Retinal pigment epithelial cell (primary cell): ENCODE results near the gene TNS1.

Experiments used
- DNase-seq: peaks from one replicate; pipeline ENCODE4 v3.0.0-alpha.2; 2010; ENCODE audit warnings: low read depth
- H3K4me3 ChIP-seq: 2 replicates; pipeline ENCODE4 v1.5.1; 2011; ENCODE audit warnings: mild to moderate bottlenecking, low read length, control low read depth, moderate library complexity
- TF ChIP-seq, protein P1 (sequence below): conservative IDR thresholded peaks from 2 replicates; pipeline ENCODE4 v1.5.1; 2011; ENCODE audit warnings: low read depth, low read length, control low read depth, inconsistent platforms

TNS1 gene

DNA sequence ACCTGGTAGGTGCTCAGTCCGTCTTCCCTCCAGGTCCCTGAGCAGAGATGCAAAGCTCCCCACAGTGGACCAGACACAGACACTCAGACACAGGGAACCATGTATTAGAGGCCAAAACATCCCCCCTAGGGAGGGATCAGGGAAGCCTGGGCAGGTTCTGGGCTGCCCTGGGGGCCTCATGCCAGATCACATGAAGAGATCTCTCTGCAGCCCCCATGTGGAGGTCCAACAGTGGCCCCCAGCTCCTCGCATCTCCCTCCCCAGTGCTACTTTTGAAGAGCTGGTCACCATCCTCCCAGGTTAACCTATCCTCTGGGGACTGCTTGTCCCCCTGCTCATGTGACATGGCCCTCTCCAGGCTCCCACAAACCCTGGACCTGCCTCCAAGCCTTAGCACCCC lies 10.5 kb upstream of the TNS1 start:
- TF ChIP-seq, protein P1, sequence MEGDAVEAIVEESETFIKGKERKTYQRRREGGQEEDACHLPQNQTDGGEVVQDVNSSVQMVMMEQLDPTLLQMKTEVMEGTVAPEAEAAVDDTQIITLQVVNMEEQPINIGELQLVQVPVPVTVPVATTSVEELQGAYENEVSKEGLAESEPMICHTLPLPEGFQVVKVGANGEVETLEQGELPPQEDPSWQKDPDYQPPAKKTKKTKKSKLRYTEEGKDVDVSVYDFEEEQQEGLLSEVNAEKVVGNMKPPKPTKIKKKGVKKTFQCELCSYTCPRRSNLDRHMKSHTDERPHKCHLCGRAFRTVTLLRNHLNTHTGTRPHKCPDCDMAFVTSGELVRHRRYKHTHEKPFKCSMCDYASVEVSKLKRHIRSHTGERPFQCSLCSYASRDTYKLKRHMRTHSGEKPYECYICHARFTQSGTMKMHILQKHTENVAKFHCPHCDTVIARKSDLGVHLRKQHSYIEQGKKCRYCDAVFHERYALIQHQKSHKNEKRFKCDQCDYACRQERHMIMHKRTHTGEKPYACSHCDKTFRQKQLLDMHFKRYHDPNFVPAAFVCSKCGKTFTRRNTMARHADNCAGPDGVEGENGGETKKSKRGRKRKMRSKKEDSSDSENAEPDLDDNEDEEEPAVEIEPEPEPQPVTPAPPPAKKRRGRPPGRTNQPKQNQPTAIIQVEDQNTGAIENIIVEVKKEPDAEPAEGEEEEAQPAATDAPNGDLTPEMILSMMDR, result no peak
- DNase-seq, result no peak
- H3K4me3 ChIP-seq, result no peak overlapping the region

DNA sequence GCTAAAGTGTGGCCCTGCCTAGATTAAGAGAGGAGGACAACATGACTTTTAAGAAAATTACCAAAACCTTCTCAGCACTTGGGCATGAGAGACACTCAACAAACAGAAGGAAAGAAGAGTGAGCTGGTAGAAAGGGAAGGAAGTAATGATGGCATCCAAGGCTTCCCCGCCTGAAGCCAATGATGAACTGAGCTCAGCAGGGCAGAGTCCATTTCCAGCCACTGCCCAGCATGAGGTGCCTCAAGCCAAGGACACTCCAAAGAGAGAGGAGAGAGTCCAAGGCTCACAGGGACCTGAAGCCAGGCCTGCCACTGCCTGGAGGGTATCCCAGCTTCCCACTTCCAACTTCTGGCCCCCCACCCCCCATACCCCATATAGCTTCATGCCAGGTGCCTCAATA lies 9.5 kb upstream of the TNS1 start:
- TF ChIP-seq, protein P1, result no peak
- no peak overlapping the region for H3K4me3 ChIP-seq

DNA sequence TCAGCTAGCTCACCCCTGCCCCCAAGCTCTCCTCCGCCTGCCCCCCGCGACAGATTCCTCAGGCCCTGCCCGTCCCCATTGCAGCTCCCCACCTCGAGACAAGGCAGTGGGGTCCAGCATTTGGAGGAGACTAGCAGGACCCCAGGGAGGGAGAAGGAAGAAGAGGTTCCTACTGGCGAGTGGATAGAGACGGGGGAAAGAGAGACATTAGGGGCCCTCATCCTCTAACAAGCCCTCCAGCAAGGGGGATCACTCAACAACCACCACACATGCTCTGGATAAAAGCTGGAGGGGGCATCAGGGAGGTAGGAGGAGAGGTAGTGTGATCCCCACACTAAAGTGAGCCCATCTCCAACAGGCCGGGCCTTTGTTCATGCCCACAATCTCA lies 8.9 kb upstream of the TNS1 start:
- DNase-seq, result no peak
- no peak overlapping the region for H3K4me3 ChIP-seq
- TF ChIP-seq, protein P1, result no peak

More for the DNA sequence above, 9.5 kb upstream of the TNS1 start:
- DNase-seq, result no peak

DNA sequence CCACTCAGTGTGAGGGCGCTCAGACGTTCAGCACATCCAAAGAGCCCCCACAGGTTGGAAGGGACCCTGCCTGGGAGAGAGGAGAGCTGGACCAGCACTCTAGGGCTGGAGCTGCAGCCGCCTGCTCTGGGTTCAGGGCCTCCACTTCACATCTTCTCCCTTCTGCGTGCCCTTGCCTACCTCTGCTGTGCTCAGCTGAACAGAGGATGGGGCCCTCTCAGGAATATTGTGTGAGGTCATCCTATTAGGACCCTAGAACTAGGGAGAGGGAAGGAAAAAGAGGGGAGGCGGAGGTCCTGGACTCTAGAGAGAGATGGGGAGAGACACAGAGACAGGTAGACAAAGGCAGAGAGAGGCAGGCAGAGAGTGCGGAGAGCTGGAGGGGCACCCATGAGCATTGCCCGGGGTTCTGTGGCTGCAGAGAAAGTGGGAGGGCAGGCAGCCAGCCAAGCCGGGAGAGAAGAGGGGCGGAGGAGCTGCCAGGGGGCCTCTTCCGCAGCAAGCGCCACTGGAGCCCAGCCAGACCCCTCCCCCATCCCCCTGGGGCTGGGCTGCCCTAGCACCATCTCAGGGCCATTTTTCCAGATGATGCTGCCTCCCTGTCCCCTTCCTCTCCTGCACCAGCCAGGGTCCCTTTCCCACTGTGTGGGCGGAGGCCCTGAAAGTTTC lies 8.3 kb upstream of the TNS1 start:
- TF ChIP-seq, protein P1, result no peak
- DNase-seq, result no peak
- H3K4me3 ChIP-seq, result no peak overlapping the region

DNA sequence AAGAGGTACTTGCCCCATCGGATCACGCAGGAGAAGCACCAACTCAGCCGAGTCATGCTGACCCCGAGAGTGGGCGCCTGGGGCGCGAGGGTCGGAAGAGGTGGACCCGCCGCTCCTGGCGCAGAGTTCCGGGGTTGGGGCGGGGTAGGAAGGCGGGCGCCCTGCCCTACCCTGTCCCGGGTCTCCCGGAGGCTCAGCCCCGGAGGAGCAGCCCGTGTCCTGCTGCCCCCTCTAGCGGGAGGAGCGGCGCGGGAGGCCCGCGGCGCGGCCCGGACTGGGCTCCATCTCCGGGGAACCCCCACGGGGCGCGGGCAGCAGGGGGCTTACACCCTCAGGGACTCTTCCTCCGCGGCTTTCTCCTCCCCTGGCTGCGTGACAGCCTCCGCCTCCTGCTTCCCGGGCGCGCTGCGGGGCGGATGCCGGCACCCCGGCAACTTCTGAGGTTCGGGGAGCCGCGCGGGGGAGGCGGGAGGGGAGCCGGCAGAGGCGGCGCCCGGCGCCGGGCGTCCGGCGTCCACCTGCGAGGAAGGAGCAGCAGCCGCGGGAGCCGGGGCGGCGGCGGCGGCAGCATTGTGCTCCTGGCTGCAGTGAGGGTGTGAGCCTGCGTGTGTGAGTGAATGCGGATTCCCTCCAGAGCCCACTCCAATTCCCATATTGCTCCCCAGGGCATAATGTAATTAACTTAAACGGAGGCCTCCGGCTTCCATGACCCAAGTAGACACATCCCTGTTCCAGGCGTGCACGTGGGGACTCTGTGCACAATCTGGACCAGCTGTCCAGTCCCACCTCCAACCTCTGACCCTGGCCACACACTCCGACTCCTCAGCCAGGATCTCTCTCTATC lies 7.6 kb upstream of the TNS1 start:
- peak overlapping the region; percentile 48 for H3K4me3 ChIP-seq
- DNase-seq, result no peak

DNA sequence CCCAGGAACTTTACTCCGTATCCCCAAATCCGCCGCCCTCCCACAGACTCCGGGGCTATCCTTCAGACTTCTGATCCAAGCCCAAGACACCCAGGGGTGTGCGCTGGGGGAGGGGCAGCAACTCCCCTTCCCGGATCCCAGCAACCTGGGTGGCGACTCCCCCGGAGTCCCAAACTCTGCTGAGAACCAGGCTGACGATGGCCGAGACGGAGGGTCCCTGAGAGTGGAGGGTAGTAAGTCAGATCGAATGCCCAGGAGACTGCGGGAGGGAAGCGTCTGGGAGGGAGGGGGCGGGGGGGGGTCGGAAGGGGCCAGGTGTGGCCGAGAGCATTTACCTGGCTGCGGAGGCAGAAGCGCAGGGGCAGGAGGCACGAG lies 7.0 kb upstream of the TNS1 start:
- H3K4me3 ChIP-seq, result peak overlapping the region; percentile 48
- no peak for DNase-seq

More for the DNA sequence above, 7.6 kb upstream of the TNS1 start:
- TF ChIP-seq, protein P1, result peak; percentile 61

More for the DNA sequence above, 7.0 kb upstream of the TNS1 start:
- TF ChIP-seq, protein P1, result no peak
